Transverse colon (tissue), 4 donors: ENCODE results near the gene CRB2. TPM values are rescaled to one million over a fixed set of nuclear protein-coding genes. Genes with fewer than 3 reads are reported as not detected.

Experiments used
- DNase-seq: peaks from one replicate; pipeline ENCODE4 v3.0.0-alpha.2; 2019
- H3K27ac ChIP-seq, 4 donors: fragments of 200-600 bp; sonication (generic); 2 replicates each; pipeline ENCODE4 v1.5.1; 2016 to 2018; ENCODE audit warnings: inconsistent platforms in 4 of 4
- H3K27me3 ChIP-seq: fragments of 200-600 bp; sonication (generic); 2 replicates; pipeline ENCODE4 v1.5.1; 2017; ENCODE audit warnings: inconsistent platforms
- H3K36me3 ChIP-seq, 4 donors: fragments of 200-600 bp; sonication (generic); 2 replicates each; pipeline ENCODE4 v1.5.1; 2017 to 2019; ENCODE audit warnings: inconsistent platforms in 4 of 4
- H3K4me1 ChIP-seq, 4 donors: fragments of 200-600 bp; sonication (generic); 2 replicates each; pipeline ENCODE4 v1.5.1; 2017 to 2020; ENCODE audit warnings: inconsistent platforms in 4 of 4
- H3K4me3 ChIP-seq, 4 donors: fragments of 200-600 bp; sonication (generic); 1 replicate in 1 of 4; 2 replicates in 3 of 4; pipeline versions ENCODE4 v1.5.1 to v1.6.1; 2017 to 2019; ENCODE audit warnings: inconsistent platforms in 4 of 4
- H3K9me3 ChIP-seq, 2 donors: fragments of 200-600 bp; sonication (generic); 2 replicates each; pipeline ENCODE4 v1.5.1; 2017 to 2019; ENCODE audit warnings: inconsistent platforms in 2 of 2
- CTCF ChIP-seq, 5 experiments: fragments of 200-600 bp in 3 of 5; fragments of 450-650 bp in 2 of 5; sonication (generic) in 3 of 5; IDR thresholded peaks; 1 replicate in 2 of 5; 2 replicates in 3 of 5; pipeline ENCODE4 v1.5.1; 2016 to 2017; ENCODE audit warnings: antibody characterized with exemption in 5 of 5, inconsistent platforms in 3 of 5, mild to moderate bottlenecking in 2 of 5, moderate library complexity in 1 of 5
- EP300 ChIP-seq: sonication (generic); formaldehyde crosslinking; IDR thresholded peaks from one replicate; pipeline ENCODE4 v1.6.1; 2017; ENCODE audit warnings: antibody characterized with exemption, low read depth
- POLR2A ChIP-seq: fragments of 450-650 bp; IDR thresholded peaks from one replicate; pipeline ENCODE4 v1.6.1; 2016; ENCODE audit warnings: antibody characterized with exemption, mild to moderate bottlenecking, moderate library complexity
- POLR2AphosphoS5 ChIP-seq, 3 donors: sonication (generic); formaldehyde crosslinking; IDR thresholded peaks; one replicate each; pipeline ENCODE4 v1.6.1; 2016; ENCODE audit warnings: antibody characterized with exemption in 3 of 3
- WGBS, 2 donors: methylation state at CpG; one replicate each; pipeline ENCODE4 v1.1.5; 2018; ENCODE audit warnings: low coverage in 1 of 2; 5-methylcytosine and 5-hydroxymethylcytosine counted together
- in situ Hi-C, 4 donors: fragments of 200-750 bp; cut with MboI; loops; one replicate each; pipeline versions ENCODE4 v1.15.0 to v1.15.1; 2017; ENCODE audit warnings: low sequenced_read_pairs in 3 of 4, low pct_ligation_motif_present in 1 of 4, low pct_unique_long_range_greater_than_20kb in 1 of 4
- intact Hi-C: fragments of 100-400 bp; cut with DNase I; formaldehyde crosslinking; loops from one replicate; pipeline ENCODE4 v1.15.1; 2023; ENCODE audit warnings: low total_unique reads
- total RNA-seq, 4 donors: library from RNA; depleted of rRNA; stranded (reverse); fragments of >200 nt; gene quantifications; one replicate each; pipeline ENCODE4 v1.1.0, GENCODE V29; 2016

Gene CRB2
- total RNA-seq, 4 donors from 2014 or later, result 0.32 to 0.82 (median 0.75) TPM; not detected in 1

GRCh38 chr9:123346826-123347225 lies 9.2 kb upstream of the CRB2 start:
- 98 to 100% methylated on average over 1 to 3 of the region's 3 CpGs for WGBS, 2 donors
- no peak for DNase-seq
- Histone ChIP-seq H3K36me3 (no peaks in the 10 kb centered on the region), H3K4me1 (peaks cover 0 to 4% (median 0%) of the 10 kb centered on the region in 4 donors), H3K27me3 (peaks cover 6% of the 10 kb centered on the region), H3K9me3 (no peaks in the 10 kb centered on the region), H3K4me3 (no peak overlapping the region), H3K27ac (no peak overlapping the region)
- intact Hi-C loops (loop anchor here (10.0 kb wide), 1 partner anchor 82 kb away; the partner anchor contains the start of gene STRBP), in situ Hi-C loops (loop anchor here in 2 of 4 donors (5.0 to 10.0 kb wide), 2 partner anchors 262 to 265 kb away; no protein-coding TSS in a partner anchor)
- TF ChIP-seq CTCF (IDR thresholded peaks at IDR 0.05) (no peak), POLR2AphosphoS5 (IDR thresholded peaks at IDR 0.05) (no peak), EP300 (no peak), POLR2A (no peak)

DNA sequence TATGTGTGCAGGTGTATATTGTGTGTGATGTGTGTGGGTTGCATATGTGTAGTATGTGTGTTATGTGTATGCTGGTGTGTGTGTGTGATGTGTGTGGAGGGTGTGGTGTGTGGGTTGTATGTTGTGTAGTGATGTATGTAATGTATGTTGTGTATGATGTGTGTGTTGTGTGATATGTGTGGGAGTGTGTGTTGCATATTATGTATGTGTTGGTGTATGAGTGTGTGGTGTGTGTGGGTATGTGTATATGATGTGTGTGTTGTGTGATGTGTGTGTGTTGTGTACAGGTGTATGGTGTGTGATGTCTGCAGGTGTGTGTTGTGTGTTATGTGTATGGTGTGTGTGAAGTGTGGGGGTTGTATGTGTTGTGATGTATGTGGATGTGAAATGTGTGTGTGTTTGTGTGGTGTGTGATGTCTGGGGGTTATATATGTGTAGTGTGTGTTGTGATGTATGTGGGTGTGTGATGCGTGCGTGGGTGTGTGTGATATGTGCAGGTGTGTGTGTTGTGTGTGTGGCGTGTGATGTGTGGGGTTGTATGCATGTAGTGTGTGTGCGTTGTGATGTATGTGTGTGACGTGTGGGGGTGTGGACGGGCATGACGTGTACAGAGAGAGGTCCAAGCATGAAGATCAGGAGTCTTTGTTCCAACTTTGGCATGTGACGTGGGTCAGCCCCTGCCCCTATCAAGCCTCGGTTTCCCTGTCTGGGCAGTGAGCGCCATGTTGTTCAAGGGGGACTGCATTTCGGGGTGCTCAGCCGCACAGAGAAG lies 8.5 kb upstream of the CRB2 start:
- DNase-seq, result no peak
- no peak overlapping the region for H3K4me3 ChIP-seq
- H3K27ac ChIP-seq, result no peak overlapping the region
- H3K27me3 ChIP-seq, result peaks cover 6% of the 10 kb centered on the region
- TF ChIP-seq CTCF (IDR thresholded peaks at IDR 0.05) (no peak), POLR2AphosphoS5 (IDR thresholded peaks at IDR 0.05) (no peak), EP300 (no peak), POLR2A (no peak)
- peaks cover 0 to 4% (median 0%) of the 10 kb centered on the region in 4 donors for H3K4me1 ChIP-seq
- intact Hi-C loops (loop anchor here (10.0 kb wide), 1 partner anchor 83 kb away; the partner anchor contains the start of gene STRBP), in situ Hi-C loops (loop anchor here in 2 of 4 donors (5.0 to 10.0 kb wide), 2 partner anchors 263 to 265 kb away; no protein-coding TSS in a partner anchor)
- no peaks in the 10 kb centered on the region for H3K36me3 ChIP-seq
- H3K9me3 ChIP-seq, result no peaks in the 10 kb centered on the region
- 48% methylated on average over 12 of the region's 12 CpGs; no CpG with 5 or more reads in 1 of the 2 donors for WGBS, 2 donors

- TF ChIP-seq CTCF (IDR thresholded peaks at IDR 0.05), result no peak
- TF ChIP-seq EP300, result no peak
- TF ChIP-seq POLR2AphosphoS5 (IDR thresholded peaks at IDR 0.05), result no peak
- Histone ChIP-seq H3K27me3 (peaks cover 6% of the 10 kb centered on the region), H3K9me3 (no peaks in the 10 kb centered on the region), H3K36me3 (no peaks in the 10 kb centered on the region), H3K4me3 (no peak overlapping the region), H3K27ac (no peak overlapping the region), H3K4me1 (peaks cover 0 to 4% (median 0%) of the 10 kb centered on the region in 4 donors)
- intact Hi-C loops (loop anchor here (10.0 kb wide), 1 partner anchor 84 kb away; the partner anchor contains the start of gene STRBP), in situ Hi-C loops (loop anchor here in 2 of 4 donors (5.0 to 10.0 kb wide), 2 partner anchors 264 to 266 kb away; no protein-coding TSS in a partner anchor)
- WGBS, 2 donors, result 58% methylated on average over 9 of the region's 9 CpGs; no CpG with 5 or more reads in 1 of the 2 donors
- no peak for DNase-seq
These were observed 7.5 kb upstream of the CRB2 start for GRCh38 chr9:123348317-123348992.

DNA sequence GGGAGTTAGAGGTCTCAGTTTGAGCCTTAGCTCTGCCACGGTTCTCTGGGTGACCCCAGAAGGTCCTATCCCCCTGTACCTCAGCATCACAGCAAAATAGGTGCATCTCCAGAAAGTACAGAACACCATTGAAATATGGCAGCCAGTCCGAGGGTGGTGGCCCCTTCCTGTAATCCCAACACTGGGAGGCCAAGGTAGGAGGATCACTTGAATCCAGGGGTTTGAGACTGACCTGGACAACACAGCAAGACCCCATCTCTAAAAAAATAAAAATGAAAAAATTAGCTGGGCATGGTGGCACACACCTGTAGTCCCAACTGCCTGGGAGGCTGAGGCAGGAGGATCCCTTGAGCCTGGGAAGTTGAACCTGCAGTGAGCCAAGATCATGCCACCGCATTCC lies 7.0 kb upstream of the CRB2 start:
- Histone ChIP-seq H3K36me3 (no peaks in the 10 kb centered on the region), H3K4me3 (no peak overlapping the region), H3K9me3 (no peaks in the 10 kb centered on the region), H3K27ac (no peak overlapping the region), H3K27me3 (peaks cover 6% of the 10 kb centered on the region), H3K4me1 (peaks cover 0 to 4% (median 1%) of the 10 kb centered on the region in 4 donors)
- no peak for DNase-seq
- intact Hi-C loops (loop anchor here (10.0 kb wide), 1 partner anchor 84 kb away; the partner anchor contains the start of gene STRBP), in situ Hi-C loops (loop anchor here in 2 of 4 donors (5.0 to 10.0 kb wide), 2 partner anchors 264 to 267 kb away; no protein-coding TSS in a partner anchor)
- no peak for TF ChIP-seq CTCF (IDR thresholded peaks at IDR 0.05)
- TF ChIP-seq POLR2A, result no peak
- no peak for TF ChIP-seq POLR2AphosphoS5 (IDR thresholded peaks at IDR 0.05)
- no peak for TF ChIP-seq EP300
- WGBS, 2 donors, result 52 to 83% methylated on average over 1 to 3 of the region's 3 CpGs
